Endothelial cell of umbilical vein (primary cell): ENCODE data around the gene PRKAG2. TPM values are rescaled to one million over a fixed set of nuclear protein-coding genes. Genes with fewer than 3 reads are reported as not detected.

Source experiments
- BruUV-seq: library from RNA; stranded (reverse); fragments of 400-500 nt; replicated peaks from 2 replicates; lab custom pipeline; 2021; lab: Mats Ljungman, UMichigan
- CTCF ChIA-PET: fragments of 300-600, 350-600 bp; sonication (Branson Sonifier 250); formaldehyde crosslinking; loops from one replicate; lab custom pipeline; 2021; ENCODE audit warnings: antibody characterized with exemption, inconsistent platforms; lab: Charles Lee
- POLR2A ChIA-PET: fragments of 300-600, 350-600 bp; sonication (Branson Sonifier 250); formaldehyde crosslinking; loops from one replicate; lab custom pipeline; 2021; ENCODE audit warnings: antibody characterized with exemption, inconsistent platforms; lab: Charles Lee
- DNase-seq: peaks from one replicate; pipeline ENCODE4 v3.0.0-alpha.2; 2011; ENCODE audit warnings: low read depth, low spot score
- FAIRE-seq: peaks from 2 replicates; lab custom pipeline; 2011; peaks lifted over from hg19 to GRCh38; lab: Jason Lieb, UNC
- H2AFZ ChIP-seq: 2 replicates; pipeline ENCODE4 v1.6.0; 2012; ENCODE audit warnings: low read depth, low read length, control low read depth, inconsistent platforms
- H3K27ac ChIP-seq: 2 replicates; pipeline ENCODE4 v1.5.1; 2011; ENCODE audit warnings: low read depth, mild to moderate bottlenecking, control low read depth, low read length, moderate library complexity; ENCODE audit not compliant: insufficient read depth
- H3K27me3 ChIP-seq, 2 experiments: 2 replicates each; pipeline versions ENCODE4 v1.6.0 to v1.6.1; 2011; ENCODE audit warnings: low read length in 2 of 2, mixed read lengths in 1 of 2; ENCODE audit not compliant: control insufficient read depth in 2 of 2, insufficient read depth in 2 of 2
- H3K36me3 ChIP-seq, 2 experiments: 2 replicates in 1 of 2; 3 replicates in 1 of 2; pipeline ENCODE4 v1.5.1; 2011; ENCODE audit warnings: low read length in 2 of 2, mild to moderate bottlenecking in 1 of 2, moderate library complexity in 1 of 2; ENCODE audit not compliant: control insufficient read depth in 2 of 2, insufficient read depth in 2 of 2; ENCODE audit errors: extremely low read depth in 1 of 2
- H3K4me1 ChIP-seq: 3 replicates; pipeline ENCODE4 v1.5.1; 2011; ENCODE audit warnings: mild to moderate bottlenecking, low read length; ENCODE audit not compliant: control insufficient read depth, insufficient read depth; ENCODE audit errors: extremely low read depth
- H3K4me2 ChIP-seq: 2 replicates; pipeline ENCODE4 v1.6.1; 2011; ENCODE audit warnings: low read length, control low read depth, mixed read lengths; ENCODE audit not compliant: insufficient read depth
- H3K4me3 ChIP-seq, 3 experiments: fragments of 200-600 bp in 1 of 3; sonication (generic), shearing (Covaris generic) in 1 of 3; replicated peaks in 1 of 3; 2 replicates each; pipeline ENCODE4 v1.5.1; 2011 to 2016; ENCODE audit warnings: control low read depth in 3 of 3, low read length in 3 of 3, mild to moderate bottlenecking in 2 of 3, inconsistent platforms in 1 of 3, low read depth in 1 of 3, moderate library complexity in 1 of 3; ENCODE audit not compliant: insufficient read depth in 1 of 3
- H3K79me2 ChIP-seq: 2 replicates; pipeline ENCODE4 v1.6.0; 2012; ENCODE audit warnings: low read length, inconsistent platforms; ENCODE audit not compliant: control insufficient read depth, insufficient read depth
- H3K9ac ChIP-seq: replicated peaks from 2 replicates; pipeline ENCODE3; 2011; ENCODE audit warnings: low read length, control low read depth; ENCODE audit not compliant: insufficient read depth; ENCODE audit errors: extremely low read depth
- H3K9me1 ChIP-seq: replicated peaks from 3 replicates; pipeline ENCODE4 v1.6.0; 2011; ENCODE audit warnings: mild to moderate bottlenecking, low read length; ENCODE audit not compliant: control insufficient read depth, insufficient read depth; ENCODE audit errors: extremely low read depth
- H3K9me3 ChIP-seq: replicated peaks from 2 replicates; pipeline ENCODE4 v1.5.1; 2012; ENCODE audit warnings: low read length, inconsistent platforms; ENCODE audit not compliant: control insufficient read depth, insufficient read depth
- H4K20me1 ChIP-seq: replicated peaks from 2 replicates; pipeline ENCODE3; 2011; ENCODE audit warnings: mild to moderate bottlenecking, low read length; ENCODE audit not compliant: control insufficient read depth, insufficient read depth; ENCODE audit errors: extremely low read depth
- EZH2 ChIP-seq: IDR thresholded peaks from 2 replicates; pipeline ENCODE4 v1.6.1; 2012; ENCODE audit warnings: borderline replicate concordance, low read depth, mild to moderate bottlenecking, moderate library complexity, low read length, inconsistent platforms; ENCODE audit not compliant: severe bottlenecking
- FOS ChIP-seq: IDR thresholded peaks from 2 replicates; pipeline ENCODE4 v1.6.1; 2011; ENCODE audit warnings: mild to moderate bottlenecking, low read length, moderate library complexity, borderline replicate concordance; ENCODE audit not compliant: insufficient read depth
- GATA2 ChIP-seq: IDR thresholded peaks from 2 replicates; pipeline ENCODE4 v1.7.0; 2011; ENCODE audit warnings: low read depth, mild to moderate bottlenecking, moderate library complexity, mixed read lengths, low read length; ENCODE audit not compliant: insufficient read length, insufficient read depth
- JUN ChIP-seq: IDR thresholded peaks from 2 replicates; pipeline ENCODE4 v1.6.1; 2011; ENCODE audit warnings: borderline replicate concordance, low read depth; ENCODE audit not compliant: insufficient read length, insufficient read depth
- MYC ChIP-seq: IDR thresholded peaks from one replicate; pipeline ENCODE4 v1.6.1; 2011; ENCODE audit warnings: mild to moderate bottlenecking, low read depth, low read length
- POLR2A ChIP-seq: IDR thresholded peaks from 2 replicates; pipeline ENCODE4 v1.6.1; 2012; ENCODE audit warnings: low read depth, mild to moderate bottlenecking, control low read depth, low read length
- POLR2AphosphoS5 ChIP-seq: IDR thresholded peaks from 2 replicates; pipeline ENCODE4 v1.6.1; 2012; ENCODE audit warnings: low read depth, mild to moderate bottlenecking, control low read depth, low read length, moderate library complexity; ENCODE audit not compliant: insufficient read depth
- dilution Hi-C: fragments of 300-500 bp; cut with MboI; formaldehyde crosslinking; loops from one replicate; pipeline ENCODE4 v1.15.0; 2019; ENCODE audit warnings: low sequenced_read_pairs; ENCODE audit not compliant: extremely low pct_ligation_motif_present
- intact Hi-C: fragments of 100-400 bp; cut with micrococcal nuclease; formaldehyde crosslinking; loops from one replicate; pipeline ENCODE4 v1.10.0; 2022
- polyA plus RNA-seq, 4 experiments: library from polyadenylated mRNA; depleted of rRNA in 3 of 4; stranded (reverse) in 3 of 4; unstranded in 1 of 4; fragments of >200 nt; gene quantifications; 2 replicates each; pipeline versions ENCODE4 v1.2.1 to v1.2.3, GENCODE V29; 2011 to 2012; ENCODE audit warnings: missing spikeins in 1 of 4
- total RNA-seq: library from RNA; stranded (reverse); gene quantifications from 2 replicates; pipeline ENCODE4 v1.2.3, GENCODE V29; 2021
- TF ChIP-seq, protein P1 (sequence below), 2 donors: IDR thresholded peaks; 1 replicate in 1 of 2; 2 replicates in 1 of 2; pipeline ENCODE4 v1.5.1; 2011; ENCODE audit warnings: low read length in 2 of 2, mild to moderate bottlenecking in 2 of 2, moderate library complexity in 2 of 2, control low read depth in 1 of 2, inconsistent platforms in 1 of 2, low read depth in 1 of 2; ENCODE audit not compliant: insufficient read depth in 1 of 2; ENCODE audit errors: extremely low read depth in 1 of 2
- TF ChIP-seq, protein P2 (sequence below): IDR thresholded peaks from 2 replicates; pipeline ENCODE4 v1.6.1; 2011; ENCODE audit not compliant: insufficient read depth, insufficient read length

Gene PRKAG2
- total and polyA plus RNA-seq, 2 donors (not counting 3 experiments of a cell fraction or from before 2014, with no cell fraction given), result 19.3 to 51.5 TPM

- no peak overlapping the region for H3K9ac ChIP-seq
- H3K9me3 ChIP-seq, result no peaks in the 10 kb centered on the region
- H3K27me3 ChIP-seq, result no peaks in the 10 kb centered on the region
- no peaks in the 10 kb centered on the region for H3K79me2 ChIP-seq
- ChIA-PET CTCF (no interaction called here), POLR2A (no interaction called here)
- no peaks in the 10 kb centered on the region for H3K9me1 ChIP-seq
- intact Hi-C loops, result no loop called here
- H3K36me3 ChIP-seq, result no peaks in the 10 kb centered on the region
- BruUV-seq, result no TSS peak
- FAIRE-seq (no peak), DNase-seq (no peak)
- H2AFZ ChIP-seq, result no peak overlapping the region
- no peaks in the 10 kb centered on the region for H3K4me1 ChIP-seq
- H3K27ac ChIP-seq, result no peak overlapping the region
- TF ChIP-seq, protein P1, sequence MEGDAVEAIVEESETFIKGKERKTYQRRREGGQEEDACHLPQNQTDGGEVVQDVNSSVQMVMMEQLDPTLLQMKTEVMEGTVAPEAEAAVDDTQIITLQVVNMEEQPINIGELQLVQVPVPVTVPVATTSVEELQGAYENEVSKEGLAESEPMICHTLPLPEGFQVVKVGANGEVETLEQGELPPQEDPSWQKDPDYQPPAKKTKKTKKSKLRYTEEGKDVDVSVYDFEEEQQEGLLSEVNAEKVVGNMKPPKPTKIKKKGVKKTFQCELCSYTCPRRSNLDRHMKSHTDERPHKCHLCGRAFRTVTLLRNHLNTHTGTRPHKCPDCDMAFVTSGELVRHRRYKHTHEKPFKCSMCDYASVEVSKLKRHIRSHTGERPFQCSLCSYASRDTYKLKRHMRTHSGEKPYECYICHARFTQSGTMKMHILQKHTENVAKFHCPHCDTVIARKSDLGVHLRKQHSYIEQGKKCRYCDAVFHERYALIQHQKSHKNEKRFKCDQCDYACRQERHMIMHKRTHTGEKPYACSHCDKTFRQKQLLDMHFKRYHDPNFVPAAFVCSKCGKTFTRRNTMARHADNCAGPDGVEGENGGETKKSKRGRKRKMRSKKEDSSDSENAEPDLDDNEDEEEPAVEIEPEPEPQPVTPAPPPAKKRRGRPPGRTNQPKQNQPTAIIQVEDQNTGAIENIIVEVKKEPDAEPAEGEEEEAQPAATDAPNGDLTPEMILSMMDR (IDR thresholded peaks at IDR 0.05; ENCODE audit: extremely low read depth in 1 of 2, insufficient read depth in 1 of 2, low read depth in 1 of 2, low read length in 2 of 2), result no peak
- no peak for TF ChIP-seq POLR2AphosphoS5
- TF ChIP-seq FOS, result no peak
- TF ChIP-seq JUN, result no peak
- no peak for TF ChIP-seq MYC
- TF ChIP-seq, protein P2, sequence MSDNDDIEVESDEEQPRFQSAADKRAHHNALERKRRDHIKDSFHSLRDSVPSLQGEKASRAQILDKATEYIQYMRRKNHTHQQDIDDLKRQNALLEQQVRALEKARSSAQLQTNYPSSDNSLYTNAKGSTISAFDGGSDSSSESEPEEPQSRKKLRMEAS, result no peak
- TF ChIP-seq POLR2A, result no peak
- TF ChIP-seq GATA2, result no peak
- no peak for TF ChIP-seq EZH2
- no peak overlapping the region for H3K4me2 ChIP-seq
- no peaks in the 10 kb centered on the region for H4K20me1 ChIP-seq
- dilution Hi-C loops, result no loop called here
- H3K4me3 ChIP-seq, result no peak overlapping the region
These were observed 63.9 kb downstream of the PRKAG2 start for GRCh38 chr7:151812967-151813366.
